ENCODE results near the gene STAT3. TPM values are rescaled to one million over a fixed set of nuclear protein-coding genes. Genes with fewer than 3 reads are reported as not detected.
A peak's percentile ranks its signal among the peaks of the same experiment; 100 is the strongest.

STAT3 gene
- total and polyA plus RNA-seq, 9 of the 15 experiments (the other 6 are each of a cell fraction or from before 2014, with no cell fraction given) = 90.0 to 179 (median 114) TPM

GRCh38 chr17:42388381-42389134 is at the start of gene STAT3 (continued):
- no peak for TF ChIP-seq THAP12 (CRISPR knock-in tag; IDR thresholded peaks at IDR 0.05)
- peak; percentile 75; the same call in 1 of the 2 replicates for TF ChIP-seq HDAC8 (tag; IDR thresholded peaks at IDR 0.05)
- TF ChIP-seq TAF1 (IDR thresholded peaks at IDR 0.05; ENCODE audit: control insufficient read depth, extremely low read depth, insufficient read depth, low read length, severe bottlenecking) = peak; percentile 64
- no peak for TF ChIP-seq KAT7 (CRISPR knock-in tag; IDR thresholded peaks at IDR 0.05; ENCODE audit: borderline replicate concordance)
- no peak for TF ChIP-seq PREB (CRISPR knock-in tag; IDR thresholded peaks at IDR 0.05)
- TF ChIP-seq THAP7 (CRISPR knock-in tag; IDR thresholded peaks at IDR 0.05) = no peak
- TF ChIP-seq CHD2 (IDR thresholded peaks at IDR 0.05; ENCODE audit: low read depth, low read length) = no peak; the same call in 1 of the 2 replicates
- TF ChIP-seq CHD4 (IDR thresholded peaks at IDR 0.05; ENCODE audit: insufficient read depth, insufficient replicate concordance, low read depth, low read length, poor library complexity, severe bottlenecking) = no peak
- no peak for TF ChIP-seq BRF1 (IDR thresholded peaks at IDR 0.05; ENCODE audit: borderline replicate concordance, extremely low read depth, insufficient read length)
- no peak for TF ChIP-seq POLR3A (IDR thresholded peaks at IDR 0.05; ENCODE audit: borderline replicate concordance, extremely low read depth, insufficient read depth, insufficient read length)
- TF ChIP-seq RB1 (IDR thresholded peaks at IDR 0.05; ENCODE audit: low read depth) = peak; percentile 92
- TF ChIP-seq SETDB1 (IDR thresholded peaks at IDR 0.05; ENCODE audit: low read length) = no peak
- peak; percentile 81; the same call in 1 of the 2 replicates for TF ChIP-seq ARID4B (CRISPR knock-in tag; IDR thresholded peaks at IDR 0.05)
- TF ChIP-seq, protein P1, sequence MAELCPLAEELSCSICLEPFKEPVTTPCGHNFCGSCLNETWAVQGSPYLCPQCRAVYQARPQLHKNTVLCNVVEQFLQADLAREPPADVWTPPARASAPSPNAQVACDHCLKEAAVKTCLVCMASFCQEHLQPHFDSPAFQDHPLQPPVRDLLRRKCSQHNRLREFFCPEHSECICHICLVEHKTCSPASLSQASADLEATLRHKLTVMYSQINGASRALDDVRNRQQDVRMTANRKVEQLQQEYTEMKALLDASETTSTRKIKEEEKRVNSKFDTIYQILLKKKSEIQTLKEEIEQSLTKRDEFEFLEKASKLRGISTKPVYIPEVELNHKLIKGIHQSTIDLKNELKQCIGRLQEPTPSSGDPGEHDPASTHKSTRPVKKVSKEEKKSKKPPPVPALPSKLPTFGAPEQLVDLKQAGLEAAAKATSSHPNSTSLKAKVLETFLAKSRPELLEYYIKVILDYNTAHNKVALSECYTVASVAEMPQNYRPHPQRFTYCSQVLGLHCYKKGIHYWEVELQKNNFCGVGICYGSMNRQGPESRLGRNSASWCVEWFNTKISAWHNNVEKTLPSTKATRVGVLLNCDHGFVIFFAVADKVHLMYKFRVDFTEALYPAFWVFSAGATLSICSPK (IDR thresholded peaks at IDR 0.05; ENCODE audit: borderline replicate concordance) = 0 out of 2 replicates have a peak, but pooled peaks have one; percentile 53
- TF ChIP-seq NCOR1 (IDR thresholded peaks at IDR 0.05) = peak; percentile 35; the same call in 1 of the 2 replicates
- TF ChIP-seq YBX1 (IDR thresholded peaks at IDR 0.05) = no peak
